Fibroblast of villous mesenchyme (primary cell): Measurements from ENCODE around the gene NXT2. TPM values are rescaled to one million over a fixed set of nuclear protein-coding genes. Genes with fewer than 3 reads are reported as not detected.
"Not testable (repeated sequence)": the region's sequence is repeated elsewhere in the genome, so short reads cannot be mapped to it uniquely, and the experiment has no call there.

Source experiments
- DNase-seq: peaks from one replicate; pipeline ENCODE4 v3.0.0-alpha.2; 2010; ENCODE audit warnings: low read depth
- H3K4me3 ChIP-seq: 2 replicates; pipeline ENCODE4 v1.5.1; 2011; ENCODE audit warnings: low read depth, mild to moderate bottlenecking, low read length
- total RNA-seq: library from RNA; depleted of rRNA; stranded (reverse); fragments of >200 nt; gene quantifications from 2 replicates; pipeline ENCODE4 v1.2.3, GENCODE V29; 2012
- TF ChIP-seq, protein P1 (sequence below): IDR thresholded peaks from 2 replicates; pipeline ENCODE4 v1.5.1; 2012; ENCODE audit warnings: low read depth, mild to moderate bottlenecking, low read length; ENCODE audit not compliant: insufficient read depth

The NXT2 gene
- total RNA-seq, 1 donor = 11.2 TPM

GRCh38 chrX:109553862-109554261 is 17.2 kb downstream of the NXT2 start:
- DNase-seq = no peak
- TF ChIP-seq, protein P1, sequence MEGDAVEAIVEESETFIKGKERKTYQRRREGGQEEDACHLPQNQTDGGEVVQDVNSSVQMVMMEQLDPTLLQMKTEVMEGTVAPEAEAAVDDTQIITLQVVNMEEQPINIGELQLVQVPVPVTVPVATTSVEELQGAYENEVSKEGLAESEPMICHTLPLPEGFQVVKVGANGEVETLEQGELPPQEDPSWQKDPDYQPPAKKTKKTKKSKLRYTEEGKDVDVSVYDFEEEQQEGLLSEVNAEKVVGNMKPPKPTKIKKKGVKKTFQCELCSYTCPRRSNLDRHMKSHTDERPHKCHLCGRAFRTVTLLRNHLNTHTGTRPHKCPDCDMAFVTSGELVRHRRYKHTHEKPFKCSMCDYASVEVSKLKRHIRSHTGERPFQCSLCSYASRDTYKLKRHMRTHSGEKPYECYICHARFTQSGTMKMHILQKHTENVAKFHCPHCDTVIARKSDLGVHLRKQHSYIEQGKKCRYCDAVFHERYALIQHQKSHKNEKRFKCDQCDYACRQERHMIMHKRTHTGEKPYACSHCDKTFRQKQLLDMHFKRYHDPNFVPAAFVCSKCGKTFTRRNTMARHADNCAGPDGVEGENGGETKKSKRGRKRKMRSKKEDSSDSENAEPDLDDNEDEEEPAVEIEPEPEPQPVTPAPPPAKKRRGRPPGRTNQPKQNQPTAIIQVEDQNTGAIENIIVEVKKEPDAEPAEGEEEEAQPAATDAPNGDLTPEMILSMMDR = no peak
- H3K4me3 ChIP-seq = no peak overlapping the region

DNA sequence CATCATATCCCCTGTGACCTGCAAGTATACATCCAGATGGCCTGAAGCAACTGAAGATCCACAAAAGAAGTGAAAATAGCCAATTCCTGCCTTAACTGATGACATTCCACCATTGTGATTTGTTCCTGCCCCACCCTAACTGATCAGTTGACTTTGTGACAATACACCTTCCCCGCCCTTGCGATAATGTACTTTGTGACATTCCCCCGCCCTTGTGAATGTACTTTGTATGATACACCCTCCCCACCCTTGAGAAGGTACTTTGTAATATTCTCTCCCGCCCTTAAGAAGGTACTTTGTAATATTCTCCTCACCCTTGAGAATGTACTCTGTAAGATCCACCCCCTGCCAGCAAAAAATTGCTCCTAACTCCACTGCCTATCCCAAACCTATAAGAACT is 39.4 kb downstream of the NXT2 start:
- not testable (repeated sequence) for DNase-seq, H3K4me3 ChIP-seq

DNA sequence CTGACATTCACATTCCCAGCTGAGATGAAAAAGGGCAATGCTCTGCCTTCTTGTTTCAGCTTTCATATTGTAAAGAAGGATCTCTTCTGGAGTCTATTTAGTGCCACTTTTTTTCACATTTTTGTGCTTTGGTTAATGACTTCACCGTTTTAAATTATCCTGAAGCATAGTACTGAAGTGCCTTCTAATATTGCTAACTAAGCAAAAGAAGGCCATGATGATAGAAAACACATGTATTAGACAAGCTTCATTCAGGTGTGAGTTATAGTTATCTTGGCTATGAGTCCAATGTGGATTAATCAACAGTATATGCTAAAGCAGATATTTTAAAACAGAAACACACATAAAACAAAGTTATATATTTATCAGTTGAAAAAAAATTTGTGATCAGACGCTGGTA is 40.4 kb downstream of the NXT2 start:
- H3K4me3 ChIP-seq = no peak overlapping the region
- TF ChIP-seq, protein P1 = no peak
- no peak for DNase-seq

GRCh38 chrX:109578916-109579315 is 42.3 kb downstream of the NXT2 start:
- H3K4me3 ChIP-seq = no peak overlapping the region
- TF ChIP-seq, protein P1 = no peak
- no peak for DNase-seq

- no peak overlapping the region for H3K4me3 ChIP-seq
- TF ChIP-seq, protein P1 = no peak
- DNase-seq = no peak
Measured at GRCh38 chrX:109585488-109585887, 48.8 kb downstream of the NXT2 start.

DNA sequence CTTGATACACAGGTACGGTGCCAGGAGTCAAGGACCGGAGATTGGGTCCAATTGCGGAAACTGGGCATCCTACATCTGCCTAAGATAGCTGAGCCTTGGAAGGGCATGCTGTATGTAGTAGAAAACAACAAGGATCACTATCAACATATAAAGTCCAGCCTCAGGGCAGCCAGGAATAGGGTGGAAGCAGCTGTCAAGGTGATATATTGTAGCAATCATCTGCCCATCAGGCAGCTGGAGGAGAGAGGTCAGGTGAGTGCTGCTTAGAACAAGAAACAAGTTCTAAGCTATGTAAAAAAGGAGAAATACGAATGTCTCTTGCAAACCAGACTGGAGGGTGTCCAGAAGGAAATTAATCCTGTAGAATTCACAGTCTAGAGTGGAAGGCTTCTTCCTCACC is 53.5 kb downstream of the NXT2 start:
- no peak for DNase-seq
- TF ChIP-seq, protein P1 = no peak
- H3K4me3 ChIP-seq = no peak overlapping the region

Other genes with a start within 250 kb of the NXT2 start
- gene GUCY2F, start 54.8 kb upstream of the NXT2 start, total RNA-seq = under 0.01 TPM in 2 replicates
- 0.32 TPM in 1 of 2 replicates, not detected in the other for gene KCNE5, start 88.3 kb downstream of the NXT2 start, total RNA-seq
- gene ACSL4, start 196.4 kb downstream of the NXT2 start, total RNA-seq = 146 and 171 TPM in 2 replicates